D721Med (cell line): ENCODE measurements around the gene BRD1.
"Not testable (repeated sequence)": the region's sequence is repeated elsewhere in the genome, so short reads cannot be mapped to it uniquely, and the experiment has no call there.

ENCODE experiments used
- DNase-seq: peaks from one replicate; pipeline ENCODE4 v3.0.0; 2011; ENCODE audit warnings: low spot score; ENCODE audit not compliant: insufficient read length
- FAIRE-seq: peaks from 2 replicates; lab custom pipeline; 2011; peaks lifted over from hg19 to GRCh38; lab: Jason Lieb, UNC
- TF ChIP-seq, protein P1 (sequence below): IDR thresholded peaks from 2 replicates; pipeline ENCODE4 v1.5.1; 2012; ENCODE audit warnings: mild to moderate bottlenecking, control low read depth; ENCODE audit not compliant: insufficient read depth; ENCODE audit errors: missing control alignments

BRD1 gene

DNA sequence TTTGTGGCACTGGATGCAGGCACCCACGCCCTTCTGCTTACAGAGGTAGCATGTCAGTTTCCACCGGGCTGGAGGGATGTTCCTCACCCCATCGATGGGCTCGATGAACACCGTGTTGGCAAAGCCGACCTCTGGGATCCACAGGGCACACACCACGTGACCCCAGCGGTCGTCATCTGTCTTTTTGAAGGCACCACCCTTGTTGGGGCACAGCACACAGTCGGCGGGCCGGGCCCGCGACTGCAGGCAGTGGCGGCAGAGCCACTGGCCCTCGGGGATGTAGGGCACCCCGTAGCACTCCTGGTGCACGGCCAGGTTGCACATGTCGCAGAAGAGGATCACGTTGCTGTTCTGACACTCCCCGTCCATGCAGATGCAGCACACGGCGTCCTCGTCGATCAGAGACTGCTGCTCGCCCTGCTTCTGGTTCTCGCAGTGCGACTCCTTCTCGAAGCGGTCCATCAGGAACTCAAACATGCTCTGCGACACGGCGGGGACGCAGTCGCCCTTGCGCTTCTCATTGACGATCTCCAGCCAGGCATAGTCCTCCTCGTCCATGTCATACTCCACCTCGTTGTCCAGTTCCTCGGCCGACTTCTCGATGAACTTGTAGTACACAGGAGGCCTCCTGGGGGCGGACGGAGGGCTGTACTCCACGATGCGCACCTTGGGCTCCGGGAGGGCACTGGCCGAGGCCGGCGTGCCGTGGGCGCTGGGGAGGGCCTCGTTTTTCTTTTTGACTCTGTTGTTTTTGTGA is 4.2 kb downstream of the BRD1 start:
- DNase-seq (no peak), FAIRE-seq (no peak)
- TF ChIP-seq, protein P1, sequence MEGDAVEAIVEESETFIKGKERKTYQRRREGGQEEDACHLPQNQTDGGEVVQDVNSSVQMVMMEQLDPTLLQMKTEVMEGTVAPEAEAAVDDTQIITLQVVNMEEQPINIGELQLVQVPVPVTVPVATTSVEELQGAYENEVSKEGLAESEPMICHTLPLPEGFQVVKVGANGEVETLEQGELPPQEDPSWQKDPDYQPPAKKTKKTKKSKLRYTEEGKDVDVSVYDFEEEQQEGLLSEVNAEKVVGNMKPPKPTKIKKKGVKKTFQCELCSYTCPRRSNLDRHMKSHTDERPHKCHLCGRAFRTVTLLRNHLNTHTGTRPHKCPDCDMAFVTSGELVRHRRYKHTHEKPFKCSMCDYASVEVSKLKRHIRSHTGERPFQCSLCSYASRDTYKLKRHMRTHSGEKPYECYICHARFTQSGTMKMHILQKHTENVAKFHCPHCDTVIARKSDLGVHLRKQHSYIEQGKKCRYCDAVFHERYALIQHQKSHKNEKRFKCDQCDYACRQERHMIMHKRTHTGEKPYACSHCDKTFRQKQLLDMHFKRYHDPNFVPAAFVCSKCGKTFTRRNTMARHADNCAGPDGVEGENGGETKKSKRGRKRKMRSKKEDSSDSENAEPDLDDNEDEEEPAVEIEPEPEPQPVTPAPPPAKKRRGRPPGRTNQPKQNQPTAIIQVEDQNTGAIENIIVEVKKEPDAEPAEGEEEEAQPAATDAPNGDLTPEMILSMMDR = no peak

DNA sequence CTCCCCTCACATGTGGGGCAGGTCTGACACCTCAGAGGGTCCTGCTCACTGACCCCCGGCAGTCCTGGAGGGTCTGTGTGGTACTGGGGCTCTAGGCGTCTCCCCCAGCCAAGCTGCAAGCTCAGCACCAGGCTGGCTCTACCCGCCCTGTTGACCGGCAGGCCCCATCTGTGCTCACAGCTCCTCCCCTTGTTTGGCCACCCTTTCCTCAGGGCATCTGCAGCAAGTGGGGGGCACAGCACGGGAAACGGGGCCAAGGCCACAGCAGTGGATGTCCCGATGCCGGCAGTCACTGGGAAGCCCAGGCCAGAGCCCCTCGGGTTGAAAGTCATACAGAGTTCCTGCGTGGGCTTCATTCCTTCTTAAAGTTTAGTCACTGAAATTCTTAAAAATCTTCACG is 5.9 kb downstream of the BRD1 start:
- not testable (repeated sequence) for FAIRE-seq, DNase-seq

DNA sequence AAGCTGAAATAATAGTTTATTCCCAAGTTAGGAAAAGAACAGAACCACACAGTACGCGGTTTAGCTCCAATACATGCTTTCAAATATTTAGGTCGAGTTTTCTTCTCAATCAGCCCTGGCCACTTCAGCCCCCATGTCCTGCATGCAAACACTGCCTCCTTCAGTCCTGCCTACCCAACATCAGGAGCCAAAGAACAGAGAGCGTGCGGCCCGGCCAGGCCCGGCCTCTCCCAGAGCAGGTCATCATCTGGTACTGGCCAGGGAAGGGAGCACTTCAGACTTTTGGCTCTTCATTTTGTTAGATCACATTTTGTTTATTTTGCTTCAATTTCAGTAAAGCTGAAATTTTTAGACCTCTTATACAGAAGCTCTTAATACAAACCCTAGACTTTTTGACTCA is 6.7 kb downstream of the BRD1 start:
- FAIRE-seq (no peak), DNase-seq (no peak)
- TF ChIP-seq, protein P1 = no peak

DNA sequence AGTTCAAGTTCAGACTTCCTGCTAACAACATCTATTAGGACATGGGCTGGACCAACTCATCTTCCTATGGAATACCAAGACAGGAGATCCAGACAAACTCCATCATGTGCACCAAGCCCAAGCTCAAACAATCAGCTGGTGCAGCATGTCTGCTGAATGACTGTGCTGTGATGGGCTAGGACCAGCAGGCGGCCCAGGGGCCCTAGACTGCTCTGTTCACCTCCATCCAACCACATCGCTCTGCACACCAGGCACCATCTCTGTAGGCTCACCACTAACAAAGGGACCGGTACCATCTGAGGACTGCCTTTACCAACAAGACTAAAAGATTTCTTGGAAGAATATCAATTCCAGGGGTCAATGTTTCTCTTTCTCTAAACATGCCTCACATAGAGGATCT is 10.3 kb downstream of the BRD1 start:
- TF ChIP-seq, protein P1 = no peak
- FAIRE-seq = no peak

DNA sequence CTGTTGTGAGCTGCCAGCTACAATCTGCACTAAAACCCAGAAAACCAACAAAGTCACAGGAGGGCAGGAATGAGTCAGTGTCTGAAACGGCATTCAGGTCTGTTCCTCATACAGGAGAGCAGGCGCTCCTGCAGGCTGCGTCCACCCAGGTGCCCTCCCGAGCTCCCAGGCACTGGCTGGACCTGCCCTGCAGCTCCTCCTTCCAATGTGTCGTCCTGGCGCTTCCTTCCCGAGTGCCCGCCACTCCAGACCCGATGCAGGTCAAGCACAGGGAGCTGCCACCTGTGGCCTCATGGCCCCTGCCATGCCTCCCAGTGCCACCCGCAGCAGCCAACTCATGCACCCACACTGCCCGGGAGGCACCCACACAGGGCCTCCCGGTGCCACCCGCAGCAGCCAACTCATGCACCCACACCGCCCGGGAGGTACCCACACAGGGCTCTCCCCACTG is 12.0 kb downstream of the BRD1 start:
- FAIRE-seq = no peak
- TF ChIP-seq, protein P1 = no peak
- DNase-seq = no peak

More for the DNA sequence above, 10.3 kb downstream of the BRD1 start:
- DNase-seq = no peak

DNA sequence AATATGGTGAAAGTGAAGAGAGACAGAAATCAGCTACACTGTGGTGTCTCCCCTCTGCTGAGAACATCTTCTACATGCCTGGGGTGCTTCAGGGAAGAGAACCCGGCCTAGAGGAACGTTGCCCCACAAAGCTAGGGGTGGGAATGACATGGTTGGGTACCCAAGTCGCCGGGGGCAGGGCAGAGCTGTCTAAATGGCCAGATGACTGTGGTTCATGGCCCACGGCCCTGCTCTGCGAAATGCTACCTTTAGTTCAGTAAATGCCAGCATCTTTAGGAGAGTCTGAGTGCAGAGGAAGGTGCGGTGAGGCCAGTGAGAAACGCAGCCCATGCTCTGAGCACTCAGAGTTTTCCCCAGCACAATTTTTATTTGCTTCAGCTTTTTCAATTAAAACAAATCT is 12.8 kb downstream of the BRD1 start:
- TF ChIP-seq, protein P1 = no peak

DNA sequence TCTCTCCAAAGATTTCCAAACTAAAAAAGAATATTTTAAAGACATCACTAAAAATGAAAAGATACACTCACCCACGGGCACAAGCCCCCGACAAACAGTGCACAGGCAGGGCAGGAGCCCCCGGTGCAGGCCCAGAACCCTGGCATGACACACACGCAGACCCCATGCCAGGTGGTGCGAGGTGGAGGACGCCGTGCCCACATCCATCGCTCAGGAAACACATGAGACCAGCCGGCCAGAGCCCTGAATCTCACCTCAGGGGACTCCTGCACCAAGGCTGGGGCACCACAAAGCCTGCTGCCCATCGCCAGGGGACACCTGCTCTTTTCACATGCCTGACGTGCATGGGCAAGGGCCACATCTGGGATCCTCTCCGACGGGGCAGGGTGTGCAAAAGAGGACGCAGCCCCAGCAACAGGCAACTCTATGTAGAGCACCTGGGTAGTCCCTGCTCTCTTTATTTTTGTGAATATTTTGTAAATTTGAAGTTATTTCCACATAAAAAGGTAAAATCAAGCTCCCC is 13.4 kb downstream of the BRD1 start:
- DNase-seq (no peak), FAIRE-seq (no peak)
- TF ChIP-seq, protein P1 = no peak

More for the DNA sequence above, 12.8 kb downstream of the BRD1 start:
- FAIRE-seq = no peak
- no peak for DNase-seq
